Measurements from ENCODE around the gene PRRG2. TPM values are rescaled to one million over a fixed set of nuclear protein-coding genes. Genes with fewer than 3 reads are reported as not detected.

Gene PRRG2
- polyA plus RNA-seq, 1 donor (not counting 4 experiments of a cell fraction or from before 2014, with no cell fraction given) = 5.3 TPM

- no peaks in the 10 kb centered on the region for H3K9me3 ChIP-seq (ENCODE audit: control insufficient read depth, low read depth, low read length)
- H3K79me2 ChIP-seq (ENCODE audit: control insufficient read depth, insufficient read depth, low read length) = no peaks in the 10 kb centered on the region
- no peaks in the 10 kb centered on the region for H4K20me1 ChIP-seq (ENCODE audit: control insufficient read depth, extremely low read depth, insufficient read depth, low read length)
- H3K27me3 ChIP-seq (ENCODE audit: control insufficient read depth, extremely low read depth, insufficient read depth, low read length) = no peaks in the 10 kb centered on the region
- no peak overlapping the region for H3K4me2 ChIP-seq (ENCODE audit: control insufficient read depth, extremely low read depth, insufficient read depth, low read depth, low read length)
- H2AFZ ChIP-seq (ENCODE audit: control insufficient read depth, low read length) = no peak overlapping the region
- H3K4me3 ChIP-seq (ENCODE audit: control insufficient read depth in 2 of 3, extremely low read depth in 1 of 3, insufficient read depth in 2 of 3, low read depth in 1 of 3, low read length in 3 of 3) = no peak overlapping the region
- H3K36me3 ChIP-seq (ENCODE audit: control insufficient read depth in 2 of 2, extremely low read depth in 1 of 2, insufficient read depth in 2 of 2, low read length in 2 of 2) = peaks cover 0 to 7% of the 10 kb centered on the region in 2 experiments
- dilution Hi-C loops (cut with MboI; ENCODE audit: extremely low pct_ligation_motif_present, low sequenced_read_pairs) = no loop called here
- FAIRE-seq (no peak), DNase-seq (ENCODE audit: low read depth, low spot score) (no peak)
- no peak overlapping the region for H3K27ac ChIP-seq (ENCODE audit: control insufficient read depth, insufficient read depth, low read length)
- no peak for TF ChIP-seq CTCF (optimal IDR thresholded peaks at IDR 0.05 in 1 of 3, IDR thresholded peaks at IDR 0.05 in 1 of 3, conservative IDR thresholded peaks at IDR 0.05 in 1 of 3; ENCODE audit: extremely low read depth in 1 of 3, insufficient read depth in 2 of 3, low read length in 3 of 3)
- no peak for TF ChIP-seq EZH2 (IDR thresholded peaks at IDR 0.05; ENCODE audit: low read length)
- H3K9ac ChIP-seq (ENCODE audit: control insufficient read depth, extremely low read depth, insufficient read depth, low read length) = no peak overlapping the region
- no peaks in the 10 kb centered on the region for H3K9me1 ChIP-seq (ENCODE audit: control insufficient read depth, extremely low read depth, insufficient read depth, low read length)
- H3K4me1 ChIP-seq (ENCODE audit: control insufficient read depth, extremely low read depth, insufficient read depth, low read length) = peaks cover 3% of the 10 kb centered on the region
Measured at GRCh38 chr19:49629659-49630058, 48.5 kb downstream of the PRRG2 start.

- Histone ChIP-seq H3K27me3 (ENCODE audit: control insufficient read depth, extremely low read depth, insufficient read depth, low read length) (no peaks in the 10 kb centered on the region), H2AFZ (ENCODE audit: control insufficient read depth, low read length) (no peak overlapping the region), H3K36me3 (ENCODE audit: control insufficient read depth in 2 of 2, extremely low read depth in 1 of 2, insufficient read depth in 2 of 2, low read length in 2 of 2) (peaks cover 7 to 12% of the 10 kb centered on the region in 2 experiments), H3K4me2 (ENCODE audit: control insufficient read depth, extremely low read depth, insufficient read depth, low read depth, low read length) (no peak overlapping the region), H3K4me3 (ENCODE audit: control insufficient read depth in 2 of 3, extremely low read depth in 1 of 3, insufficient read depth in 2 of 3, low read depth in 1 of 3, low read length in 3 of 3) (no peak overlapping the region), H3K9ac (ENCODE audit: control insufficient read depth, extremely low read depth, insufficient read depth, low read length) (no peak overlapping the region), H3K4me1 (ENCODE audit: control insufficient read depth, extremely low read depth, insufficient read depth, low read length) (peaks cover 3% of the 10 kb centered on the region), H3K79me2 (ENCODE audit: control insufficient read depth, insufficient read depth, low read length) (no peaks in the 10 kb centered on the region), H3K27ac (ENCODE audit: control insufficient read depth, insufficient read depth, low read length) (no peak overlapping the region), H4K20me1 (ENCODE audit: control insufficient read depth, extremely low read depth, insufficient read depth, low read length) (no peaks in the 10 kb centered on the region), H3K9me3 (ENCODE audit: control insufficient read depth, low read depth, low read length) (no peaks in the 10 kb centered on the region), H3K9me1 (ENCODE audit: control insufficient read depth, extremely low read depth, insufficient read depth, low read length) (no peaks in the 10 kb centered on the region)
- dilution Hi-C loops (cut with MboI; ENCODE audit: extremely low pct_ligation_motif_present, low sequenced_read_pairs) = no loop called here
- FAIRE-seq = no peak
- TF ChIP-seq CTCF (optimal IDR thresholded peaks at IDR 0.05 in 1 of 3, IDR thresholded peaks at IDR 0.05 in 1 of 3, conservative IDR thresholded peaks at IDR 0.05 in 1 of 3; ENCODE audit: extremely low read depth in 1 of 3, insufficient read depth in 2 of 3, low read length in 3 of 3) = no peak
- TF ChIP-seq EZH2 (IDR thresholded peaks at IDR 0.05; ENCODE audit: low read length) = no peak
- no peak for DNase-seq (ENCODE audit: low read depth, low spot score)
Measured at GRCh38 chr19:49631014-49631588, 50.0 kb downstream of the PRRG2 start.

Data from keratinocyte (primary cell).